Midbrain (tissue), 1 donor: ENCODE data around the gene SLC16A8.

ENCODE experiments used
- DNase-seq: peaks from one replicate; lab custom pipeline; 2025; lab: John Stamatoyannopoulos, UW

Gene SLC16A8

DNA sequence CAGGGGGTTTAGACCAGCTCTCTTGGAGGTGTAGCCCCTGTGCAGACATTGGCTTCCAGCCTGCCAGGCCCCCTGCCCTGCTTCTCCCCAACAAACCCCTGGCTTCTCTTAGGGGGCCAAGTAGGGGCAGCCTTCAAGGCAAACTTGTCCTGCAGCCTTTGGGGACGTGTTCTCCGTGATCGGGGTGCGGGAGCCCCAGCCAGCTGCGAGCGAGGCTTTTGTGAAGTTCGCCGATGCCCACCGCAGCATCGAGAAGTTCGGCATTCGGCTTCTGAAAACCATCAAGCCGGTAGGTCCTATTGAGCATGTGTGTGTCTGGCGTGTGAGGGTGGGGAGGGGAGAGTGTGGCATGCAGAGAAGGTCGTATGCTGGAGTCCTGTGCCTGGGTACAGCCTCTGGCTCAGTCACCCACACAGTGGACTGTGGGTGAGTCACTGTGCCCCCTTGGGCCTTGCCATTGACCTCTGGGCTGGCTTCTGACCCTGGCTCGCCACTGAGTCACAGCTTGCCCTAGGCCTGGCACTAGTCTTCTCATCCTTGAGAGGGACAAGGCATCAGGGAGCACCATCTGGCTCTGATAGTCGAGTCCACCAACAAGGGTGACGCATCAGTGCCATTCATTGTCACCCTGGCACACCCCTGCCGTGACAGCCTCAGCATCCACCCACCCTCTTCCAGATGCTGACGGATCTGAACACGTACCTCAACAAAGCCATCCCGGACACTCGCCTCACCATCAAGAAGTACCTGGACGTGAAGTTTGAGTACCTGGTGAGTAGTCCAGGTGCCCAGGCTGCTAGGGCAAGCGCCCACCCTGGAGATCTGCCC, 11.4 kb downstream of the SLC16A8 start:
- DNase-seq: no peak

DNA sequence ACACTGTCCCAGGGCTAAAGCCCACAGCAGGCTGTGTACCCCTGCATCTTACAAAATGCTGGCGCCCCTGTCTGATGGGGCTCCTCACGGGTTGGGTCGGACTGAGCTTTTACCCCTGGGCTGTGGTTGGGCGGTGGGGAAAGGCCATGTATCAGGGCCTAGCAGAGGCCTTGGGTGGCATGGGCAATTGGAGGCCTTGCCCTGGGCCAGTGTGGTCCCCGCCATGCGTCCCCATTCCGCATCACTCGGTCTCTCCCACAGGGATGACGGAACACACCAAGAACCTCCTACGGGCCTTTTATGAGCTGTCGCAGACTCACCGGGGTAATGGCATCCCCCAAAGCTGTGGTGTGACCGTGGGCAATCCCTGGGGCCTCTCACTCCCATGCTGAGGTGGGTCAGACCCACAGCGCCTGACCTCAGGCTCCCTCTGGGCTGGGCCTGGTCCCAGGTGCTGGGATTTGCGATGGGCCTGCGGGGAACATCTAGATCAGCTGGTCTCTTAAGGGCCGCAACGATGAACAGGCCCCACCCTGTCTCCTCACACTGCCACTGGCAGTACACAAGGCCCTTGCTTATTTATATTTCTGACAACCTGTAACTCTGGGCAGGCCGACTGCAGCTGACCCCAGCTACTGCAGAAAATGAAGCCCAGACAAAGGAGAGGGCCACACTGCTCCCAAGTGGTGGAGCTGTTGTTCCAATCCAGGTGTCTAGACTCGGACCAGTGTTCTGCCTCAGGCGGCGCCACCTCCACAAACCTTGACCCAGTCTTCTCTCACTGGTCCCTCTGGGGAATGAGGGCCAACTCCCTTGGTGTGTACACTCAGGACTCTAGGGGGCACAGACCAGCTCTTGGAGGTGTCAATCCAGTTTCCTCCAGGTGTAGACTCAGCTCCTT, 12.3 kb downstream of the SLC16A8 start:
- DNase-seq: no peak

DNA sequence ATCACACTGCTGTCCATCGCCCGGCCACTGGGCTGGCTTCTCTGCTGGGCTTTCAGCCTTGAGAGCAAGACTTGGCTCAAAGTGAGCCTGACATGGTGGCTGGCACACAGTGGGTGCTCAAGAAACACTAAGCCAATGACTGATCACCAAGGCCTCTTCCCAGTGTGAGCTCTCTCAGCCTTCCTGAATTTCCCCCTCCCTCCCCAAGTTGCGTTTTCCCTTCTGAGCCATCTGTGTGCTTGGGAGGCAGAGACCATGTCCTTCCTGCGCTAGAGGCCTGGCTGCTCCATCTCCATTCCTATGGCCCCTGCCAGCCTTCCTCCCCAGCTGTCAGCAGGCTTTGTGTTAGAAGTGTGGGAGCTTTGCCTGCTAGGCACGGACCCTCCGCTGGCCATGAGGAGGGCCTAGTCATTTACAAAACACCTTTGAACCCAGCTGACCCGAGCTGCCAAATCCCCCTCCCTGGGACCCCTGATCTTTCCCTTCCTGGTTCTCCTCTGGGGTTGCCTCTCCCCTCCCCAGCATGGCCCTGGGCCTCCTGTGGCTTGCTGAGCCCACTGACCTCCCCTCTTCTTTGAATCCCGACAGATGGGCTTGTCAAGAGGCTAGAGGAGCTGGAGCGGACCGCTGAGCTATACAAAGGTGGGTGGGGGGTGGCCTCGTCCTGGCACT, 13.6 kb downstream of the SLC16A8 start:
- DNase-seq: no peak

DNA sequence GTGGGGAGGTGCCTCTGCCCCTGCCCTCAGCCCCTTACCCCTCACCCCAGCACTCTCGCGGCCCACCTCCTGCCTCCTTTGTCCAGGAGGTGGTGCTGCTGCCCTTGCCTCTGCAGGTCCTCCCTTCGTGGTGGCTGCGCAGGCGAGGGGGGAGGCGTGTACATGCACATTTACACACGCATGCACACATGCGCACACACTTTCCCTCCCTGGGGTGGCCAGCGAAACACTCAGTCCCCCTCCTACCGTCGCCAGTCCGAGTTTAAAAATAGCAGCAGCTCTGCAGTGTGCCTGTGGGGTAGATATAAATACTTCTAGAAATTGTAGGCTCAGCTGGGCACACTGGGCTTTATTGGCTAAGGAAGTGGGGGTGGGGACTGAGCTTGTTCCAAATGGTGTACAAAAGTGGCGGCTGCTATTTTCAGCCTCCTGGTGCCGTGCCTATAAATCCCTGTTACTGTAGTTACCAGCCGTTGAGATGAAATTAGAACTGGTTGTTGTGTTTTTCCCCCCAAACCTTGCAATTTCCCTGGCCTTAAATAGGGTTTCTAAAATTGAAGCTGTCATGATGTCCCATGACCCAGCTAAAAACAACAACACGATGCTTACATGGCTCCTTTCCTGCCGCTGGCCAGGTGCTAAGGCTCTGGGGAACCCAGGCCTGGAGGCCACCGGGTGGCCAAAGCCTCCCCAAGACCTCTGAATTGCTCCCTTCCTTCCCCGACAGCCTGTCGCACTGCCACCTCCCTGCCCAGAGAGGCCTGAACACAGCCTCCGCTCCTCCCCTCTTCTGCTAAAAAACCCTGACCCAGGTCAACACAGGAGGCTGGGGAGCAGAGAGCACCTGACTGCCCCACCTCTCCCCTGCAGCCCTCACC, 14.4 kb downstream of the SLC16A8 start:
- peak; percentile 70 for DNase-seq

DNA sequence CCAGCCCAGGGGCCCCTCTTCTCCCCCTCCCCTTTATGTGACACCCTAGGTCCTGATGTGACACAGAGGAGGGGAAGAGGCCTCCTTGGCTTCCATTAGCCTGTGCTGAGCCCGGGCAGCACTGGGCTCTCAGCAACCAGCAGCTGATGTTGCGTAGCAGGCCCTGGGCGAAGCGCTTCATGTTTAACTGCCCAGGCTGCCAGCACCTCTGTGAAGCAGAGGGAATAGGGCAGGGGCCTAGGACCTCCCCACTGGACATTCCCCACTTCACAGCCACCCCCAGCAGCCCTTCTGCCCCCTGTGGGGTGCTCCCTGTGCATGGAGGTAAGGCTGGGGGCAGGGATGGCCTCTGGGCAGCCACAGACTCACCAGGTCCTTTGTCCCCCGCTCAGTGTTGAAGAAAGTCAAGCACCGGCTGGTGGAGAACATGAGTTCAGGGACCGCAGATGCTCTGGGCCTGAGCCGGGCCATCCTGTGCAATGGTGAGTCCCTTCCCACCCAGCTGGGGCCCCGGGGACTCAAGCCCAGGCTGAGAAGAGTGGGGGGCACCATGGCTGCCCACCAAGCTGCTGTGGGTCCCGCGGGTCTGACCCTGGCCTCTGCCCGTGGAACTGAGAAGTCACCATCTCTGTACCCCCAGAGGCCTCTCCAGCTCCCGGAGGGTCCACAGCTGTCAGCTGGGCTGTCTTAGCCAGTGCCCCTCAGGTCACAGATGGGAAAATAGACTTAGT, 15.2 kb downstream of the SLC16A8 start:
- DNase-seq: no peak

DNA sequence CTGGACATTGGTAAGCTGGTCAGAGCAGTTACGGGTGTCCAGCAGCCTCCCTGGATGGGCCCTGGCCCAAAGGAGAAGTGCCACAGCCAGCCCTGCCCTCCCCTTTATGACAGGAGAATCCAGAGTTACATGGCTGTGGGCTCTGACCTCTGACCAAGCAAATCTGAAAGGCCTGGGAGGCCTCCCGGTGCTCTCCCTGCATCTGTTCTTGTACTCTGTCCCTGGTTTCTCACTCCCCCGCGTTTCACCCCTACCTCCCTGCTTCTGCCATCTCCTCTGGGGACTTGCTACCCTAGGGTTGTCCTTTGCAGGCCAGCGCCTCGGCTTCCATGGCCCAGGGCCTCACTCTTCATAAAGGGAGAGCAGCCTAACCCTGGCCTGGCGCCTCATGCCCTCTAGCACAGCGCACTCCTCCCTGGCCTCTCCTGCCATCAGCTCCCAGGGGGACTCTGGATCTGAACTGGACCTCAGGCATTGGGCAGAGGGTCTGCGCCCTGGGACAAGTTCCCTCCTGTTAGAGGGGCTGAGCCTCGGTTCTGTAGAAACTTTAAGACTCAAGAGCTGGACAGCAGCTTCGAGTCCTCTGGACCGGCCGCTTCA, 16.1 kb downstream of the SLC16A8 start:
- DNase-seq: no peak

DNA sequence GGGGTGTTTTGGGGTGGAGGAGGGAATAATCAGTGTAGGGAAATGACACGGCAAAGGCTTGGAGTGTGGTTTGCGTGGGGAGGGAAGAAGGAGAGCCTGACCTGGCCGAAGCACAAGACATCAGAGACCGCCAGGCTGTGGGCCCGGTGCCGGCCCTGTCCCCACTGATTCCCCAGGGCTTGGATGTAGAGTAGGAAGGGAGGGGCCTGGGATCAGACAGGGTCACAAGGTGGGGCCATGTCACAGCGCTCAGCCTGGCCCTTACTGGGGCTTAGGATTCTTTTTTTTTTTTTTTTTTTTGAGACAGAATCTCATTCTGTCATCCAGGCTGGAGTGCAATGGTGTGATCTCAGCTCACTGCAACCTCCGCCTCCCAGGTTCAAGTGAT, 17.0 kb downstream of the SLC16A8 start:
- no peak for DNase-seq

DNA sequence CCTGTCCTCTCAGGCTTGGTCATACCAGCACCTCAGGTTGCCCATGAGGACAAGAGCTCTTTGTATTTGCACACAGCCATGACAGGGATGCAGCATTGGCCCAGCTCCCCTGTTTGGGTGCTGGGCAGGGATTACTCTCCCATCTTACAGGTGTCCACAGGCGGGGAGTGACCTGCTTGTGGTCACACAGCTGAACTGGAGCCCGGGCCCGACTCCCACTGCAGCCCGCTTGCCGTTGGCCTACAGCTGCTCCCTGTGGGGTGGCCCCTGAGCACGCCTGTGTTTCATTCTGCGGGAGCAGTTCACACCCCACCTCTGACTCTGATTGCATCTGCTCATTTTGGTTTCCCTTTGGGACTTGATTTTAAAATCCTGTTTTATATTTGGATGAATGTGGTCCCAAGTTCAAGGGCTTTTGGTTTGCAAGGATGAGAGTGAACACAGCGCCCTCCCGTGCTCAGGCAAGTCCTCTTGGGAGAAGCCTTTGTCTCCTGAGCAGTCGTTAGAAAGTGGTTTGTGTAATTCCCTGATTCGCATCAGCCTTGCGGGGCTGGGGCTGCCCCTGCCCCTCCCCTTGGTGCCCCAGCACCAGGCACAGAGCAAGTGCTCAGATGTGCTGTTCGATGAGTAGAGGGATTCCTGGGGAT, 17.5 kb downstream of the SLC16A8 start:
- no peak for DNase-seq

DNA sequence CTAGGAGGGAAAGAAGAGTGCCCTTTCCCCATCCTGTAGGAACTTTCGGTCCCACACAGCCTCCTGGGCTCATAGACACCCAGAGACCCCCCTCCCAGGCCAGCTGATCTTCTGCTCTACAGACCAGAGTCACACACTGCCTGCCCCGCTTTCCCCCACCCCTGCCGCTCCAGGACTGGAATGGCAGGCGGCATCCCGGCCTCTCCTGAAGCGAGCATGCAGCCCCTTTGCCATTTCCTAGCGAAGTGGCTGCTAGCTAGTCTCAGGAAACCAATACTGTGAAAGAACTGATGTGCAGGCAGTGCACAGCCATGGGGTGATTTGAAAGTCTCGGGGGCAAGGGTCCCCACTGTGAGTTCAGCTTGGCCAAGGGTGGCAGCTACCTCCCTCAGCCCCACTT, 18.4 kb downstream of the SLC16A8 start:
- DNase-seq: no peak

DNA sequence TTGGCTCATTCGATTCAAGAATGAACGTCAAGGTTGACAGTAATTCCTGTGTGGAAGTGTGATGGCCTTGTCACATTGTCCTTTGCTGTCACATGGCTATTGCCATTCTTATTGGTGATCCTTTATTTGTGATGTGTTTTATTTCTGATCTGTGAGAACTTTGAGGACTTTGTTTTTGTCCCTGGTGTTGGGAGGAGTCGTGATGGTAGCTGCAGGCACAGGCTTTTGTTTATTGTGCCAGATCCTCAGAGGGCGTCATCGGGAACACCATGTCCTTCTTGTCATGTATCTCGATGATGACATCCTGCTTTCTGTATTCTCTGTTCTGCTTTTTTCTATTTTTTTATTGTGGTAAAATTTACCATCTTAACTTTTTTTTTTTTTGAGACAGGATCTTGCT, 21.2 kb downstream of the SLC16A8 start:
- peak; percentile 54 for DNase-seq

DNA sequence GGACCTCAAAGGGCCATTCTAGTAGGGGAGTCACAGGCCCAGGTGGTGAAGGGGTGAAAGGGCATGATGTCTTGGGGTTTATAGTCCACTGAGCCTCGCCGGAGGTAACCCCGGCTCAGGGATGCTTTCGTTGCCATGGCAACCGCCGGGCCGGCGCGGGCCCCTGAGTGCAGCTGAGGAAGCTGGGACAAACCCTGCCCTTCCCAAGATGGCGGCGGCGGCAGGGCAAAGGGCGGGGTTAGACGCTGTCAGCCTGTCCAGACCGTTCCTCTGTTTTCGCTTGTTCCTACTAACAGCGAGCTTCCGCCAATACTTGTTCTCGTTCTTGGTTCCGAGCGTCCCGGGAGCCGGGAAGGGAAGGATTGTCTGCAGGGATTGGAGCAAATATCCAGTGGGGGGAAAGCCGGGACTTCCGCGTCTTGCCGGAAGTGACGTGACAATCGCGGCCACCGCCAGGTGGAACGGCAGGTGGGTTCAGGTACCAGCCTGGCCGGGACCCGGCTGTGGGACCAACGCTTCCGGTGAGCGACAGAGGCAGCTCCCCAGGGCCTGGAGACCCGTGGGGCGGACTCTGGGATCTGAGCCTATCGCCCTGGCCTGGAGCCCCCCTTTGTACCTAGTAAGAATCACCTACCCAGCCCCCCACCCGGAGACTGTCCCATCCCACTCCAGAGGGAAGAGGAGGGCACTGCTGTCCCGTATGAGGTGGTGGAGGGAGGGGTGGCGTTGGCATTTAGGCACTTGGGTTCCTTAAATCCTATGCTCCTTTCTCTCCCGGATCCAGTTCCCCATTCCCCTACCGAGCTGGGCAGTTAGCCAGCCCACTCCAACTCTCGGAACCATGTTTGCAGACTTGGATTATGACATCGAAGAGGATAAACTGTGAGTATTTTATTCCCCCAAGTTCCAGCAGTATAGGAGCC, 26.8 kb downstream of the SLC16A8 start, which contains the start of gene PICK1:
Gene PICK1 (plus strand): TSS at position 436 of the 923 bp plus-strand sequence. CDS start 406 bp downstream, at position 842.
- DNase-seq: peak; percentile 93

DNA sequence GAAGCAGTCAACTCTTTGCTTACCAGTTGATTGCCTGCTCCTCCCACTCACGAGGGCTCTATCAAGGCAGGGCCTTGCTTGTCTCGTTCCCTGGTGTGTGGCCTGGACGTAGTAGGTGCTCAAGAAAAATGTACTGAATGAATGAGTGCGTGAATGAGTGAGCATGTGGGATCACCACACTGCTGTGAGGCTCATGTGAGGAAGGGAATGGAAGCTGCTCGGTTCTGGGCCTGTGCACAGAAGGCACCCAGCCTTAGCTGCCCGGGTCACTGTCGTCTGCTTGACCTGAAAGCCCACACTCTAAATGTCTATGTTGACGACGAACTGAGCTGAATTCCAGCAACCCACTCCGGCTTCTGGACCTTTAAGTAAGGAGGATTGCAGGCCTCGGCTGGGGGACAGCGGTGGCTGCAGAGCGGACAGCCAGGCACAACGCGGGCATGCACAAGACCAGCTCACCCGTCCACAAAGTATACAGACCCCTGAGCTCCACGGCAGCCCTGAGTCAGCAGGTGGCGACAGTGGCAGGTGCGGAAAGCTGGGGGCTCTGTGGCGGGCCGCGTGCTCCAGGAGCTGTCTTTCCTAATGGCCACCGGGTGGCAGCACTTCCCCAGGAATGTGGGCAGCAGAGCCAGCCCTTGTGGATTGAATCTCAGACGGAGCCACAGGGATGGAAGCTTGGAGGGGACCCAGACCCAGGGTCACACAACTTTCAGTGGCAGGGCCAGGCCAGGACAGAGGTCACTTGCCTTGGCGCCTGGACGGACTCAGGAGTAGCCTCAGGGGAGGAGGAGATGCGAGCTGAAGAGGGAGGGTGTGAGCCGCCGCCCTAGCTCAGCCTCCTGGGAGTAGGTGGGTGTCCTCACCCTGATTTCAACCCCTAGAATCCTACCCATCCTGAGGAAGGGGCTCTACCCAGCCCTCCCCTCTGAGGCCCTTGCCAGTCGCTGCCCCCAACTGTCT, 31.8 kb downstream of the SLC16A8 start:
- peak; percentile 90 for DNase-seq

DNA sequence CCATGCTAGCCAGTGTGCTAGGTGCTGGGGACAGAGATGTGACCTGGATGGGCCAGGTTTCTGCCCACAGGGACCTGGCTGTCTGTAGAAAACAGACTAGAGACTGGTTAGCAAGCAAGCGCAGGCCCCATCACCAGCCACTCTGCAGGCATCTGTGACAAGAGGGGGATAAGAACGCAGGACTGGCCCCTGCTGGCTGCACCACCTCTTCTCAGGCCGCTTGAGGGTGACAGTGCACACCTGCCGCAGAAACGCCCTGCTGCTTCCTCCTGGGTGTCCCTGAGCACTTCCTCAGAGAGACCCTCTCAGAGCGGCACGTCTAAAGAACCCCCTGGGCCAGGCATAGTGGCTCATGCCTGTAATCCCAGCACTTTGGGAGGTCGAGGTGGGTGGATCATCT, 32.7 kb downstream of the SLC16A8 start:
- DNase-seq: no peak

DNA sequence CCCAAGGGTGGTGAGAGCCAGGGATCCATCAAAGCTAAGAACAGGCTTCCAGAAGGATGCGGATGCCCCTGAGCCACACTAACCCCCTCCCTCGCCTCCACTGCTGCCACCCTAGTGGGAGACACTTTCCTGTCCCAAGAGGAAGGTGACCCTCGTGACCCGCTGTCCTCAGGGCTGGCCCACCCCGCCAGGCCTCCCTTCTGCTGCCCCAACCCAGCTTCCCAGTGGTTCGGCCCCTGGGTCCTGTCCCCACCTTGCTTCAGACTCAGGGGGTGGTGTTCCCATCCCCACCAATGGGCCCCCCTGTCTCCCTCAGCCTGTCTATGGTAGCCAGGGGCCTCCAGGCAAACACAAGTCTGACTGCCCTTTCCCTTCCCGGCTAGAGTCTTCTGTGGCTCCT, 33.3 kb downstream of the SLC16A8 start:
- no peak for DNase-seq

DNA sequence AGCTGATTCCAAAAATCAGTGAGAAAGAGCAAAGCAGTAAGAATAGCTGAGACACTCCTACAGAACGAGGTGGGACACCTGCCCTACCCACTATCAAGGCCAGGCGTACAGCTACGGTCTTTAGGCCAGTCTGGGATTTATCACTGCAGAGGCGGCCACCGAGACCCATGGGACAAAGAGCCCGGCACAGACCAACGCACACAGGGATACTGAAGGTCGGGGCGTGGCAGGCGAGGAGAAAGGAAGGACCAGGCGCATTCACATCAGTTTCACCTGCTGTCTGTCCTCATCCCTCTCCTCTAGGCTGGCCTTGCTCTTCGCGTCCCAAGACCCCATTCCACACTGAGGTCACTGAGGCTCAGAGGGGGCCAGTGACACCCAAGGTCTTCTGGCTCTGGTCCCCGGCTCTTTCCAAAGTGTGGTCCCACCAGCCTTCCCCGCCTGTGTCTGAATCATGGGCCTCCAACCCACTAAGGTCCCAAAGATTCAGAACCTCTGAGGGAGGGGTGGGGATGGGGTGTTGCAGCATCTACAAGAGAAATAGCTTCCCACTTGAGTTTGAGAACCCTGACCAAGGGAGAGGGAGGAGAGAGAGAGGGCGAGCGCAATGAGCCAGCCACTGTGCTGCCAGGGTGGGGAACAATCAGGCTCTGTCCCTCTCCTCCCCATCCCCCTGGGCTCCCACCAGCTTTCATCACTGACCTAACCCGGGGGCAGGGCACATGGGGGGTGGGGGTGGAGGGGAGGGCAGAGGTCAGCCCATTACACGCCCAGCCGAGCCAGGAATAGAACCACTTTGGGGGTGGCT, 34.0 kb downstream of the SLC16A8 start:
- peak; percentile 82 for DNase-seq

DNA sequence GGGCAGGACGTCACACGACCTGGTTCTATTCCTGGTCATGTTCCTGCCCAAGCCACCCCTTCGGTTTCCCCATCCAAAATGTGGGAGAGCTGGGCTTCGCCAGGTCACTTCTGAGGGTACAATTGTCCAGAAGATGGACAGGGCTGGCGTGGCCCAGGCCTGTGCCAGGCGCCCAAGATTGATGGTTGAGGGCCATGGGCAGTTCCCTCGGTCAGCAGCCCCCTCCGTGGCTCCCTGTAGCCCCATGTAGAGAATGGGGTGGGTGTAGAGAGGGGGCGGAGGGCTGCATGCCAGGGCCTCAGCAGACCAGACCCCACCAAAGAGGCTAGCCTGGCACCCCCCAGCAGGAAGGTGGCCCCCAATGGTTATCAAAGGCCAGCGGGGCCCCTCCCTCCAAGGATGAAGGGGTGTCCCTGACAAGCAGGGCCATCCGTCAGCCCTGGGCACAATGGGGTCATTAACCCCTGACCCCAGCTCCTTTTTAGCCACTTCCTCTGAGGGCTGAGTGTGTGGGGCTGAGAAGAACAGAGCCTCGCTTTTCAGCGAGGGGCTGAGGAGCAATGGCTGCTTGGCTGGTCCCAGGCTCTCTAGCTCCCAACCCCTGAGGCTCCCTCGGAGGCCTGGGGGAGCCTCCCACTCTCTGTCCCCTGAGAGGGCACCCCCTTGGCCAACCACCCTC, 37.8 kb downstream of the SLC16A8 start:
- DNase-seq: no peak
